GM12878 (cell line): ENCODE measurements around the gene TNS4. TPM values are rescaled to one million over a fixed set of nuclear protein-coding genes. Genes with fewer than 3 reads are reported as not detected.

Experiments used
- ATAC-seq: fragments of 200-7000 bp; cut with Tn5 transposase; 3 replicates; pipeline ENCODE4 v1.9.1; 2020; ENCODE audit warnings: mild to moderate bottlenecking, moderate library complexity
- BruUV-seq: library from RNA; stranded (reverse); fragments of 400-500 nt; replicated peaks from 2 replicates; lab custom pipeline; 2021; lab: Mats Ljungman, UMichigan
- CTCF ChIA-PET: fragments of 300-600 bp; sonication (Branson Sonifier 250); formaldehyde crosslinking; extraction: SDS; loops from one replicate; lab custom pipeline; 2021; ENCODE audit warnings: inconsistent platforms; lab: Yijun Ruan, JAX
- POLR2A ChIA-PET: fragments of 350-600 bp; formaldehyde crosslinking; extraction: SDS; loops from one replicate; lab custom pipeline; 2021; ENCODE audit warnings: inconsistent platforms; lab: Charles Lee
- RAD21 ChIA-PET: fragments of 300-600 bp; sonication (Branson Sonifier 250); formaldehyde crosslinking; loops from one replicate; lab custom pipeline; 2023; ENCODE audit warnings: antibody characterized with exemption; ENCODE audit not compliant: unreplicated experiment; lab: Charles Lee
- SMC1A ChIA-PET: fragments of 300-600 bp; sonication (Branson Sonifier 250); formaldehyde crosslinking; loops from one replicate; lab custom pipeline; 2023; ENCODE audit not compliant: unreplicated experiment, uncharacterized antibody; lab: Charles Lee
- DNase-seq: peaks from one replicate; pipeline ENCODE4 v3.0.0-alpha.2; 2011; ENCODE audit warnings: low read depth, low spot score
- FAIRE-seq: peaks from 3 replicates; lab custom pipeline; 2011; peaks lifted over from hg19 to GRCh38; lab: Jason Lieb, UNC
- H2AFZ ChIP-seq: 2 replicates; pipeline ENCODE4 v1.6.0; 2011; ENCODE audit warnings: low read depth, low read length, control low read depth; ENCODE audit not compliant: control insufficient read depth
- H3K27ac ChIP-seq: 2 replicates; pipeline ENCODE4 v1.5.1; 2011; ENCODE audit warnings: control low read depth; ENCODE audit not compliant: control insufficient read depth, insufficient read depth
- H3K27me3 ChIP-seq, 2 experiments: replicated peaks in 1 of 2; 2 replicates each; pipeline versions ENCODE4 v1.6.0 to v1.6.1; 2011; ENCODE audit warnings: low read length in 1 of 2; ENCODE audit not compliant: control insufficient read depth in 2 of 2, insufficient read depth in 2 of 2
- H3K36me3 ChIP-seq, 2 experiments: 2 replicates each; pipeline ENCODE4 v1.5.1; 2011; ENCODE audit warnings: low read length in 1 of 2; ENCODE audit not compliant: control insufficient read depth in 2 of 2, insufficient read depth in 2 of 2
- H3K4me1 ChIP-seq: 2 replicates; pipeline ENCODE4 v1.6.1; 2011; ENCODE audit warnings: mild to moderate bottlenecking, low read length, moderate library complexity, mixed read lengths; ENCODE audit not compliant: control insufficient read depth, insufficient read depth
- H3K4me2 ChIP-seq: 2 replicates; pipeline ENCODE4 v1.6.0; 2011; ENCODE audit warnings: control low read depth; ENCODE audit not compliant: control insufficient read depth, insufficient read depth
- H3K4me3 ChIP-seq: fragments of 200-600 bp; sonication (generic); 2 replicates; pipeline ENCODE4 v1.5.1; 2016
- H3K79me2 ChIP-seq: 2 replicates; pipeline ENCODE4 v1.6.0; 2011; ENCODE audit warnings: low read length; ENCODE audit not compliant: control insufficient read depth, insufficient read depth
- H3K9ac ChIP-seq: 2 replicates; pipeline ENCODE4 v1.8.0; 2011; ENCODE audit warnings: low read length, control low read depth, mixed read lengths; ENCODE audit not compliant: control insufficient read depth, insufficient read depth
- H3K9me3 ChIP-seq: replicated peaks from 3 replicates; pipeline ENCODE4 v1.5.1; 2011; ENCODE audit warnings: mild to moderate bottlenecking, low read length; ENCODE audit not compliant: control insufficient read depth, insufficient read depth
- H4K20me1 ChIP-seq: 2 replicates; pipeline ENCODE4 v1.6.0; 2011; ENCODE audit not compliant: control insufficient read depth, insufficient read depth
- ZNF24 ChIP-seq: fragments of 450-650 bp; IDR thresholded peaks from 2 replicates; pipeline ENCODE4 v1.6.1; 2017; ENCODE audit warnings: antibody characterized with exemption, mild to moderate bottlenecking
- WGBS: methylation state at CpG from one replicate; pipeline ENCODE4 v1.1.6; 2016; ENCODE audit warnings: low lambda C conversion rate; ENCODE audit not compliant: insufficient replicate concordance, insufficient coverage; ENCODE audit errors: missing lambda C conversion rate; 5-methylcytosine and 5-hydroxymethylcytosine counted together
- in situ Hi-C: fragments of 300-500 bp; cut with MboI; formaldehyde crosslinking; loops from 9 replicates; pipeline ENCODE4 v1.14.3; 2018; ENCODE audit warnings: mixed read lengths
- intact Hi-C: fragments of 100-400 bp; cut with micrococcal nuclease; formaldehyde crosslinking; loops from one replicate; pipeline ENCODE4 v1.14.2; 2022; ENCODE audit not compliant: unreplicated experiment
- polyA plus RNA-seq, 11 experiments: library from polyadenylated mRNA; depleted of rRNA in 4 of 11; unstranded in 6 of 11; stranded (reverse) in 5 of 11; fragments of >200 nt; fragmentation: Nextera tagmentation in 4 of 11; fragmentation: Illumina TruSeq in 1 of 11; extraction: Ambion mirVana in 4 of 11; extraction: Trizol in 1 of 11; gene quantifications; 1 replicate in 1 of 11; 2 replicates in 10 of 11; pipeline versions ENCODE4 v1.2.1 to v1.2.3, GENCODE V29; 2011 to 2016; ENCODE audit warnings: inconsistent platforms in 2 of 11, missing spikeins in 2 of 11, low read depth in 1 of 11
- total RNA-seq, 4 experiments: library from RNA; depleted of rRNA in 3 of 4; stranded (reverse); fragments of >200 nt in 3 of 4; fragmentation: Illumina TruSeq in 1 of 4; extraction: Trizol in 1 of 4; gene quantifications; 2 replicates each; pipeline versions ENCODE4 v1.2.1 to v1.2.3, GENCODE V29; 2013 to 2021
- TF ChIP-seq, protein P1 (sequence below): fragments of 450-650 bp; IDR thresholded peaks from 2 replicates; pipeline ENCODE4 v1.6.1; 2016; ENCODE audit warnings: mild to moderate bottlenecking

Gene TNS4
- total and polyA plus RNA-seq, 10 of the 15 experiments (the other 5 are each of a cell fraction or from before 2014, with no cell fraction given), result 0.10 to 0.90 (median 0.68) TPM; not detected in 2

DNA sequence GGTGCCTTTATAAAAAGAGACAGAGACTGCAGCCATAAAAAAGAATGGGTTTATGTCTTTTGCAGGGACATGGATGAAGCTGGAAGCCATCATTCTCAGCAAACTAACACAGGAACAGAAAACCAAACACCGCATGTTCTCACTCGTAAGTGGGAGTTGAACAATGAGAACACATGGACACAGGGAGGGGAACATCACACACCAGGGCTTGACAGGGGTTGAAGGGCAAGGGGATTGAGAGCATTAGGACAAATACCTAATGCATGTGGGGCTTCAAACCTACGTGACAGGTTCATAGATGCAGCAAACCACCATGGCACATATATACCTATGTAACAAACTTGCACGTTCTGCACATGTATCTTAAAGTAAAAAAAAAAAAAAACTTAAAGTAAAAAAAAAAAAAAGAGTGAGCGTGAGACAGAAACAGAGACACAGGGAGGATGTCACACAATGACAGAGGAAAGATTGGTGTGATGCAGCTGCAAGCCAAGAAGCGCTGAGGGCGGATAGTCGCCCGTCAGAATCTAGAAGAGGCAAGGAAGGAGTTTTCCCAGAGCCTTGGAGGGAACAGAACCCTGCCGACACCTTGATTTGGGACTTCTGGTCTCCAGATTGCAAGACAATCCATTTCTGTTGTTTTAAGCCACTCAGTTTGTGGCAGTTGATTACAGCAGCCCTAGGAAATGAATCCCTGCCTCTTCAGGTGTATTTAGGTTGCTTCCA lies 27.4 kb upstream of the TNS4 start:
- POLR2A ChIA-PET, result interaction anchor here (0.6 to 6.4 kb wide), 4 partner anchors 9 to 86 kb away, joined by 3 to 40 read pairs (median 7); no protein-coding TSS in a partner anchor
- Histone ChIP-seq H3K27me3 (no peaks in the 10 kb centered on the region), H3K4me2 (no peak overlapping the region), H2AFZ (no peak overlapping the region), H3K36me3 (no peaks in the 10 kb centered on the region), H3K27ac (no peak overlapping the region), H3K9me3 (peaks cover 5% of the 10 kb centered on the region; the same call in 2 of the 3 replicates), H3K4me3 (no peak overlapping the region), H3K79me2 (no peaks in the 10 kb centered on the region), H3K9ac (no peak overlapping the region), H3K4me1 (peaks cover 34% of the 10 kb centered on the region)
- no TSS peak for BruUV-seq
- WGBS, result 78% methylated on average over 9 of the region's 10 CpGs
- intact Hi-C loops, result no loop called here
- CTCF ChIA-PET, result interaction anchor here (1.2 to 19.2 kb wide), 7 partner anchors 10 to 1020 kb away, joined by 3 to 289 read pairs (median 7); partner anchors contain the start of gene IGFBP4
- in situ Hi-C loops, result loop anchor here (25.0 kb wide), 1 partner anchor 92 kb away; the partner anchor contains the start of gene IGFBP4
- RAD21 ChIA-PET, result interaction anchor here (1.0 to 9.3 kb wide), 5 partner anchors 11 to 112 kb away, joined by 3 to 102 read pairs (median 7); partner anchors contain the start of gene TOP2A
- no peak for DNase-seq
- no peak for ATAC-seq
- SMC1A ChIA-PET, result interaction anchor here (1.0 to 15.5 kb wide), 4 partner anchors 11 to 31 kb away, joined by 5 to 430 read pairs (median 62); partner anchors contain the start of gene CCR7
- FAIRE-seq, result no peak
- no peak for TF ChIP-seq ZNF24
- TF ChIP-seq, protein P1, sequence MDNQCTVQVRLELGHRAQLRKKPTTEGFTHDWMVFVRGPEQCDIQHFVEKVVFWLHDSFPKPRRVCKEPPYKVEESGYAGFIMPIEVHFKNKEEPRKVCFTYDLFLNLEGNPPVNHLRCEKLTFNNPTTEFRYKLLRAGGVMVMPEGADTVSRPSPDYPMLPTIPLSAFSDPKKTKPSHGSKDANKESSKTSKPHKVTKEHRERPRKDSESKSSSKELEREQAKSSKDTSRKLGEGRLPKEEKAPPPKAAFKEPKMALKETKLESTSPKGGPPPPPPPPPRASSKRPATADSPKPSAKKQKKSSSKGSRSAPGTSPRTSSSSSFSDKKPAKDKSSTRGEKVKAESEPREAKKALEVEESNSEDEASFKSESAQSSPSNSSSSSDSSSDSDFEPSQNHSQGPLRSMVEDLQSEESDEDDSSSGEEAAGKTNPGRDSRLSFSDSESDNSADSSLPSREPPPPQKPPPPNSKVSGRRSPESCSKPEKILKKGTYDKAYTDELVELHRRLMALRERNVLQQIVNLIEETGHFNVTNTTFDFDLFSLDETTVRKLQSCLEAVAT, result 0 out of 2 replicates have a peak, but pooled peaks have one; percentile 38
- TF ChIP-seq, all 136 proteins: peak for 1
- no peaks in the 10 kb centered on the region for H4K20me1 ChIP-seq
